ENCODE data around the gene DNAJC7. TPM values are rescaled to one million over a fixed set of nuclear protein-coding genes. Genes with fewer than 3 reads are reported as not detected.
"Not testable (repeated sequence)": the region's sequence is repeated elsewhere in the genome, so short reads cannot be mapped to it uniquely, and the experiment has no call there.

Gene DNAJC7
- total RNA-seq, 6 donors from 2014 or later: 53.2 to 109 (median 73.5) TPM

GRCh38 chr17:42010898-42011516 is 6.2 kb downstream of the DNAJC7 start:
- Histone ChIP-seq H3K4me3 (no peak overlapping the region), H3K27me3 (no peaks in the 10 kb centered on the region), H3K9me3 (no peaks in the 10 kb centered on the region), H3K4me1 (peaks cover 55 to 69% (median 62%) of the 10 kb centered on the region in 4 donors), H3K36me3 (peaks cover 0 to 12% (median 0%) of the 10 kb centered on the region in 4 donors), H3K27ac (peak overlapping the region in 3 of 4 donors; percentile 7 to 64 (median 53))
- 87 to 95% methylated on average over 3 of the region's 3 CpGs for WGBS, 2 donors
- no peak for DNase-seq
- TF ChIP-seq CTCF (IDR thresholded peaks at IDR 0.05) (no peak), POLR2A (IDR thresholded peaks at IDR 0.05) (no peak), POLR2AphosphoS5 (IDR thresholded peaks at IDR 0.05) (no peak), EP300 (IDR thresholded peaks at IDR 0.05) (no peak)
- ATAC-seq (ENCODE audit: low FRiP score in 2 of 2): no peak

GRCh38 chr17:42010266-42010680 is 7.0 kb downstream of the DNAJC7 start:
- not testable (repeated sequence) for H3K27me3 ChIP-seq, H3K9me3 ChIP-seq, H3K4me3 ChIP-seq
- 33 to 48% methylated on average over 9 of the region's 9 CpGs for WGBS, 2 donors
- Histone ChIP-seq H3K36me3 (peaks cover 0 to 12% (median 0%) of the 10 kb centered on the region in 4 donors), H3K4me1 (peaks cover 52 to 65% (median 58%) of the 10 kb centered on the region in 4 donors), H3K27ac (peak overlapping the region in 3 of 4 donors; percentile 7 to 64 (median 53))
- ATAC-seq (ENCODE audit: low FRiP score in 2 of 2) (peak in 1 of 2 donors; percentile 70), DNase-seq (peak in 1 of 2 donors; percentile 45)

- ATAC-seq (ENCODE audit: low FRiP score in 2 of 2): no peak
These were observed 8.1 kb downstream of the DNAJC7 start for GRCh38 chr17:42009170-42009569.

GRCh38 chr17:42005166-42005565 is 12.1 kb downstream of the DNAJC7 start:
- peaks cover 25 to 36% (median 32%) of the 10 kb centered on the region in 4 donors for H3K4me1 ChIP-seq
- H3K27ac ChIP-seq: no peak overlapping the region
- no peak for ATAC-seq (ENCODE audit: low FRiP score in 2 of 2)
- no peaks in the 10 kb centered on the region for H3K27me3 ChIP-seq
- no peak overlapping the region for H3K4me3 ChIP-seq
- no peak for DNase-seq
- WGBS, 2 donors: 81 to 89% methylated on average over 1 of the region's 1 CpG
- TF ChIP-seq EP300 (IDR thresholded peaks at IDR 0.05) (no peak), CTCF (IDR thresholded peaks at IDR 0.05) (no peak), POLR2A (IDR thresholded peaks at IDR 0.05) (no peak), POLR2AphosphoS5 (IDR thresholded peaks at IDR 0.05) (no peak)
- peaks cover under 1 to 43% (median 8%) of the 10 kb centered on the region in 4 donors for H3K36me3 ChIP-seq
- no peaks in the 10 kb centered on the region for H3K9me3 ChIP-seq

More at GRCh38 chr17:42009170-42009569, 8.1 kb downstream of the DNAJC7 start:
- H3K27me3 ChIP-seq: no peaks in the 10 kb centered on the region
- no peaks in the 10 kb centered on the region for H3K9me3 ChIP-seq
- 82 to 88% methylated on average over 4 of the region's 4 CpGs for WGBS, 2 donors
- H3K4me1 ChIP-seq: peaks cover 42 to 63% (median 56%) of the 10 kb centered on the region in 4 donors
- H3K36me3 ChIP-seq: peaks cover 0 to 12% (median 0%) of the 10 kb centered on the region in 4 donors
- H3K4me3 ChIP-seq: no peak overlapping the region
- no peak for DNase-seq
- no peak for TF ChIP-seq EP300 (IDR thresholded peaks at IDR 0.05)
- TF ChIP-seq POLR2AphosphoS5 (IDR thresholded peaks at IDR 0.05): no peak
- TF ChIP-seq POLR2A (IDR thresholded peaks at IDR 0.05): no peak
- H3K27ac ChIP-seq: peak overlapping the region in 1 of 4 donors; percentile 53

GRCh38 chr17:42002792-42003301 is 14.4 kb downstream of the DNAJC7 start:
- ATAC-seq (ENCODE audit: low FRiP score in 2 of 2) (no peak), DNase-seq (no peak)
- no peaks in the 10 kb centered on the region for H3K9me3 ChIP-seq
- H3K4me3 ChIP-seq: no peak overlapping the region
- H3K27ac ChIP-seq: no peak overlapping the region
- peaks cover 12 to 28% (median 24%) of the 10 kb centered on the region in 4 donors for H3K4me1 ChIP-seq
- TF ChIP-seq POLR2AphosphoS5 (IDR thresholded peaks at IDR 0.05): no peak
- no peak for TF ChIP-seq POLR2A (IDR thresholded peaks at IDR 0.05)
- TF ChIP-seq CTCF (IDR thresholded peaks at IDR 0.05): no peak
- TF ChIP-seq EP300 (IDR thresholded peaks at IDR 0.05): no peak
- 80 to 81% methylated on average over 3 of the region's 3 CpGs for WGBS, 2 donors
- no peaks in the 10 kb centered on the region for H3K27me3 ChIP-seq
- peaks cover 14 to 54% (median 29%) of the 10 kb centered on the region in 4 donors for H3K36me3 ChIP-seq

Measured in upper lobe of left lung (tissue), 6 donors.